Fibroblast of lung (primary cell): Measurements from ENCODE around the gene MMS19. TPM values are rescaled to one million over a fixed set of nuclear protein-coding genes. Genes with fewer than 3 reads are reported as not detected.
"Not testable (repeated sequence)": the region's sequence is repeated elsewhere in the genome, so short reads cannot be mapped to it uniquely, and the experiment has no call there.

ENCODE experiments used
- DNase-seq, 2 donors: peaks; one replicate each; pipeline versions ENCODE4 v3.0.0 to v3.0.0-alpha.2; 2010; ENCODE audit warnings: low read depth in 2 of 2
- H2AFZ ChIP-seq: 2 replicates; pipeline ENCODE4 v1.5.1; 2012; ENCODE audit warnings: low read length, control low read depth, inconsistent platforms
- H3K27ac ChIP-seq: 2 replicates; pipeline ENCODE4 v1.5.1; 2011; ENCODE audit warnings: low read length, control low read depth; ENCODE audit not compliant: insufficient read depth
- H3K27me3 ChIP-seq: 2 replicates; pipeline ENCODE4 v1.5.1; 2011; ENCODE audit warnings: mild to moderate bottlenecking, low read length; ENCODE audit not compliant: control insufficient read depth, insufficient read depth
- H3K36me3 ChIP-seq: 2 replicates; pipeline ENCODE4 v1.5.1; 2011; ENCODE audit warnings: low read length; ENCODE audit not compliant: control insufficient read depth, insufficient read depth
- H3K4me1 ChIP-seq: 2 replicates; pipeline ENCODE4 v1.5.1; 2011; ENCODE audit warnings: low read length; ENCODE audit not compliant: control insufficient read depth, insufficient read depth; ENCODE audit errors: extremely low read depth
- H3K4me2 ChIP-seq: 2 replicates; pipeline ENCODE4 v1.5.1; 2011; ENCODE audit warnings: low read length, control low read depth; ENCODE audit not compliant: insufficient read depth; ENCODE audit errors: extremely low read depth
- H3K4me3 ChIP-seq, 4 experiments: fragments of 200-600 bp in 1 of 4; sonication (generic) in 1 of 4; replicated peaks in 1 of 4; 2 replicates each; pipeline ENCODE4 v1.5.1; 2011 to 2016; ENCODE audit warnings: low read length in 4 of 4, low read depth in 3 of 4, mild to moderate bottlenecking in 3 of 4, control low read depth in 2 of 4, inconsistent platforms in 1 of 4, mixed read lengths in 1 of 4; ENCODE audit not compliant: insufficient read depth in 1 of 4; ENCODE audit errors: control extremely low read depth in 1 of 4
- H3K79me2 ChIP-seq: 2 replicates; pipeline ENCODE4 v1.5.1; 2012; ENCODE audit warnings: mild to moderate bottlenecking, low read length, inconsistent platforms; ENCODE audit not compliant: control insufficient read depth, insufficient read depth
- H3K9ac ChIP-seq: 2 replicates; pipeline ENCODE4 v1.5.1; 2011; ENCODE audit warnings: mild to moderate bottlenecking, low read length, control low read depth; ENCODE audit not compliant: insufficient read depth
- H3K9me3 ChIP-seq: 2 replicates; pipeline ENCODE4 v1.5.1; 2012; ENCODE audit warnings: low read depth, low read length; ENCODE audit not compliant: control insufficient read depth, insufficient read depth
- H4K20me1 ChIP-seq: 2 replicates; pipeline ENCODE4 v1.5.1; 2011; ENCODE audit warnings: low read length; ENCODE audit not compliant: control insufficient read depth, insufficient read depth; ENCODE audit errors: extremely low read depth
- EZH2 ChIP-seq: IDR thresholded peaks from 2 replicates; pipeline ENCODE4 v1.5.1; 2012; ENCODE audit warnings: low read length, control low read depth, mild to moderate bottlenecking; ENCODE audit errors: missing control alignments
- polyA plus RNA-seq, 2 donors: library from polyadenylated mRNA; depleted of rRNA in 1 of 2; stranded (reverse) in 1 of 2; unstranded in 1 of 2; fragments of >200 nt; gene quantifications; 2 replicates each; pipeline ENCODE4 v1.2.1, GENCODE V29; 2011 to 2012; ENCODE audit warnings: missing spikeins in 1 of 2
- total RNA-seq: library from RNA; depleted of rRNA; stranded (reverse); fragments of >200 nt; gene quantifications from 2 replicates; pipeline ENCODE4 v1.2.1, GENCODE V29; 2014
- TF ChIP-seq, protein P1 (sequence below), 2 donors: IDR thresholded peaks in 1 of 2; conservative IDR thresholded peaks in 1 of 2; 1 replicate in 1 of 2; 2 replicates in 1 of 2; pipeline ENCODE4 v1.5.1; 2011 to 2012; ENCODE audit warnings: low read length in 2 of 2, control low read depth in 1 of 2, inconsistent platforms in 1 of 2, low read depth in 1 of 2, mild to moderate bottlenecking in 1 of 2

Gene MMS19
- total and polyA plus RNA-seq, 2 donors (not counting 1 experiment from before 2014, with no cell fraction given), result 44.7 to 64.7 TPM

DNA sequence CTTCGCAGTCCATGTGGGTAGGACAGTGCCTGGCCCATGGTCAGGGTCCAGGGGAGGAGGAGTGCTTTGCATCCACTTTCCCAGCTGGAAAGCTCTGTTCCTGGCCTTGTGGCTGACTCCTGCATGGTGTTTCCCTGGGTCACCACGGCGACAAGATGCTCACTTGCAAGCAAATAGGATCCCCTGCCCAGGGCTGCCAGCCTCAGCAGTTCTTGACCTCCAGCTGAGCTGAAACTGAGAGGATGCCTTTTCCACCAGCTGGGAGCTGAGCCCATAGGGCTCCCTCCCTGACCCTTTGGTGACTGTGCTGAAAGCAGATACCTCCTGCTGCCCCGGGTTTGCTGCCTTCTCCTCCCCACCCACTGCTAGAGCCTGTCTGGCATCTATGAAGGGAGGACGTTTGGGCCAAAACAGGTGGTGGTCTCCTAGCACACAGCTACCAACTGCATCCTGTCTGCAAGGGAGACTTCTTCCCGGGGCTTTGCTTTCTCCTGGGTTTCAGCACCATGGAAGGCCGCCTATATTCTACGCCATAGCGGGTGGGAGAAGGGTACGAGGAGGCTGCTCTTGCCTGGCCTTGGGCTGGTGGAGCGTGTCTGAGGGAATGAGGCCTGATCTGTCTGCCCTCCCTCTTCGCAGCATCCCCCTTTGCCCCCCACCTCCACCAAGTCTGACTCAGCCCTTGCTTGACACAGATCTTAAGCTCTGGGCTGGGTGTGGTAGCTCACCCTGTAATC lies 34.9 kb upstream of the MMS19 start:
- H3K27me3 ChIP-seq, result no peaks in the 10 kb centered on the region
- no peak overlapping the region for H2AFZ ChIP-seq
- H3K9me3 ChIP-seq, result no peaks in the 10 kb centered on the region
- H3K4me2 ChIP-seq, result peak overlapping the region; percentile 5
- TF ChIP-seq EZH2, result no peak
- TF ChIP-seq, protein P1, sequence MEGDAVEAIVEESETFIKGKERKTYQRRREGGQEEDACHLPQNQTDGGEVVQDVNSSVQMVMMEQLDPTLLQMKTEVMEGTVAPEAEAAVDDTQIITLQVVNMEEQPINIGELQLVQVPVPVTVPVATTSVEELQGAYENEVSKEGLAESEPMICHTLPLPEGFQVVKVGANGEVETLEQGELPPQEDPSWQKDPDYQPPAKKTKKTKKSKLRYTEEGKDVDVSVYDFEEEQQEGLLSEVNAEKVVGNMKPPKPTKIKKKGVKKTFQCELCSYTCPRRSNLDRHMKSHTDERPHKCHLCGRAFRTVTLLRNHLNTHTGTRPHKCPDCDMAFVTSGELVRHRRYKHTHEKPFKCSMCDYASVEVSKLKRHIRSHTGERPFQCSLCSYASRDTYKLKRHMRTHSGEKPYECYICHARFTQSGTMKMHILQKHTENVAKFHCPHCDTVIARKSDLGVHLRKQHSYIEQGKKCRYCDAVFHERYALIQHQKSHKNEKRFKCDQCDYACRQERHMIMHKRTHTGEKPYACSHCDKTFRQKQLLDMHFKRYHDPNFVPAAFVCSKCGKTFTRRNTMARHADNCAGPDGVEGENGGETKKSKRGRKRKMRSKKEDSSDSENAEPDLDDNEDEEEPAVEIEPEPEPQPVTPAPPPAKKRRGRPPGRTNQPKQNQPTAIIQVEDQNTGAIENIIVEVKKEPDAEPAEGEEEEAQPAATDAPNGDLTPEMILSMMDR (conservative IDR thresholded peaks at IDR 0.05 in 1 of 2, IDR thresholded peaks at IDR 0.05 in 1 of 2; ENCODE audit: low read depth in 1 of 2, low read length in 2 of 2), result no peak
- H3K79me2 ChIP-seq, result no peaks in the 10 kb centered on the region
- H3K36me3 ChIP-seq, result no peaks in the 10 kb centered on the region
- H3K4me3 ChIP-seq, result no peak overlapping the region
- no peaks in the 10 kb centered on the region for H4K20me1 ChIP-seq
- H3K4me1 ChIP-seq, result peaks cover 14% of the 10 kb centered on the region
- peak overlapping the region; percentile 54 for H3K27ac ChIP-seq
- H3K9ac ChIP-seq, result no peak overlapping the region
- DNase-seq, result peak; percentile 53 to 81

DNA sequence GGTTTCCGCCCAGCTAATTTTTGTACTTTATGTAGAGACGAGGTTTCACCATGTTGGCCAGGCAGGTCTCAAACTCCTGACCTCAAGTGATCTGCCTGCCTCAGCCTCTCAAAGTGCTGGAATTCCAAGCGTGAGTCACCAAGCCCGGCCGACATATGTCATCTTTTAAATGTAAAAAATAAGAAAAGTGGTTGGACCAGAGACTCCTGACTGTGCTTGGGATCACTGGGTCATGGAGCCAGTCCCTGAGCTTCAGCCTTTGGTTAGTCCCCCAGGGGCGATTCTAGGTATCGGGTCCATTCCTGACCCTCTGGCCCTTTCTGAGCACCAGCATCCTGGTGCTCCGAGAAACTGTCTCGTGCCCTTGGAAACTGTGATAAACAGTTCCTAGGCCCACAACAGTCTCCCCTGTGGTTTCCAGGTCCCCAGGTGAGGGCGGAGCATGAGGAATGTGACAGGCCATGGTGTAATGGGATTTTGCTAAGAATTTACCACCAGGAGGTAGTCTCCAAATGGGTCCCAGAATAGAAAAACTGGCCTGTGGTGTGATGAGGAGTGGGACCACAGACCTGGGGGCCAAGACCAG lies 33.3 kb upstream of the MMS19 start:
- H3K4me2 ChIP-seq, result no peak overlapping the region
- H3K27ac ChIP-seq, result peak overlapping the region; percentile 61
- no peaks in the 10 kb centered on the region for H4K20me1 ChIP-seq
- H3K9me3 ChIP-seq, result no peaks in the 10 kb centered on the region
- no peak for TF ChIP-seq EZH2
- TF ChIP-seq, protein P1 (conservative IDR thresholded peaks at IDR 0.05 in 1 of 2, IDR thresholded peaks at IDR 0.05 in 1 of 2; ENCODE audit: low read depth in 1 of 2, low read length in 2 of 2), result no peak
- no peak overlapping the region for H3K4me3 ChIP-seq
- H3K36me3 ChIP-seq, result no peaks in the 10 kb centered on the region
- H3K4me1 ChIP-seq, result peaks cover 14% of the 10 kb centered on the region
- no peaks in the 10 kb centered on the region for H3K79me2 ChIP-seq
- H3K9ac ChIP-seq, result no peak overlapping the region
- H2AFZ ChIP-seq, result no peak overlapping the region
- DNase-seq, result peak; percentile 37 to 64
- no peaks in the 10 kb centered on the region for H3K27me3 ChIP-seq

DNA sequence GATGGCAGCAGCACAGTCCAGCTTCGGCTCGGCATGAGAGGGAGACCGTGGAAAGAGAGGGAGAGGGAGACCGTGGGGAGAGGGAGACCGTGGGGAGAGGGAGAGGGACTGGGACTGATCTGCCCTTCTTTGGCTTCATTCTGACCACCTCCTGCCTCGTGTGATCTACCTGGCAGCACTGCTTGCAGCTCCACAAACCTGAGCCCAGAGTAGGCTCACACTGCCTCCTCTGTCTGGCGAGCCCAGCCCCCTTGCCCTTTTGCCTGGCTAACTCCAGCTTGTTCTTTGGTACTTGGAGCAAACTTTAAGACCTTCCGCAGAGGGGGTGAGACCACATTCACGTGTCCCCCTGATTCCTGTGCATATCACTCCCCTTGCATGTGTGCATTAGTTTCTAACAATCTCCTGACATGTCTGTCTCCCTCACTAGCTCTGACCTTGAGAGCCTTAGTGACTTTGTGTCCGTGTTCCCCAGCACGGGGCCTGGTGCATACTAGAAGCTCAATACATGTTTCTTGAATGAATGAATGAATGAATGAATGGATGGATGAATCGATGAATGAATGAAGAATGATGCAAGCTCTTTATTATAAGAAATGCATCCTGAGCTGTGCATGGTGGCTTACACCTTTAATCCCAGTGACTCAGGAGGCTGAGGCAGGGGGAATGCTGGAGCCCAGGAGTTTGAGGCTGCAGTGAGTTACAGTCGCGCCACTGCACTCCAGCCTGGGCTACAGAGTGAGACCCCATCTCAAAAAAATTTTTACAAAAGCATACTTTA lies 31.7 kb upstream of the MMS19 start:
- Histone ChIP-seq H3K79me2 (no peaks in the 10 kb centered on the region), H3K9me3 (no peaks in the 10 kb centered on the region), H3K36me3 (no peaks in the 10 kb centered on the region), H4K20me1 (no peaks in the 10 kb centered on the region), H3K9ac (no peak overlapping the region), H3K27ac (no peak overlapping the region), H2AFZ (no peak overlapping the region), H3K4me2 (no peak overlapping the region), H3K4me1 (peaks cover 14% of the 10 kb centered on the region), H3K4me3 (no peak overlapping the region), H3K27me3 (no peaks in the 10 kb centered on the region)
- TF ChIP-seq, protein P1 (conservative IDR thresholded peaks at IDR 0.05 in 1 of 2, IDR thresholded peaks at IDR 0.05 in 1 of 2; ENCODE audit: low read depth in 1 of 2, low read length in 2 of 2), result no peak
- TF ChIP-seq EZH2, result no peak
- DNase-seq, result no peak

DNA sequence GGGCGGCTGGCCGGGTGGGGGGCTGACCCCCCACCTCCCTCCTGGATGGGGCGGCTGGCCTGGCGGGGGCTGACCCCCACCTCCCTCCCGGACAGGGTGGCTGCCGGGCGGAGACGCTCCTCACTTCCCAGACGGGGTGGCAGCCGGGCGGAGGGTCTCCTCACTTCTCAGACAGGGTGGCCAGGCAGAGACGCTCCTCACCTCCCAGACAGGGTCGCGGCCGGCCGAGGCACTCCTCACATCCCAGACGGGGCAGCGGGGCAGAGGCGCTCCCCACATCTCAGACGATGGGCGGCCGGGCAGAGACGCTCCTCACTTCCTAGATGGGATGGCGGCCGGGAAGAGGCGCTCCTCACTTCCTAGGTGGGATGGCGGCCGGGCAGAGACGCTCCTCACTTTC lies 30.7 kb upstream of the MMS19 start:
- H3K4me1 ChIP-seq, result peaks cover 14% of the 10 kb centered on the region
- H3K27ac ChIP-seq, H3K36me3 ChIP-seq, H2AFZ ChIP-seq, H3K9me3 ChIP-seq, H3K4me3 ChIP-seq, DNase-seq, H3K79me2 ChIP-seq, H3K27me3 ChIP-seq, H4K20me1 ChIP-seq, H3K4me2 ChIP-seq, H3K9ac ChIP-seq: not testable (repeated sequence)
